HG03521 (cell line): ENCODE measurements around the gene ARL14.
"Not testable (repeated sequence)": the region's sequence is repeated elsewhere in the genome, so short reads cannot be mapped to it uniquely, and the experiment has no call there.

ENCODE experiments used
- ATAC-seq: cut with Tn5 transposase; IDR thresholded peaks from one replicate; pipeline ENCODE4 v1.9.1; 2021; ENCODE audit warnings: mild to moderate bottlenecking, moderate library complexity; ENCODE audit not compliant: unreplicated experiment

Gene ARL14

DNA sequence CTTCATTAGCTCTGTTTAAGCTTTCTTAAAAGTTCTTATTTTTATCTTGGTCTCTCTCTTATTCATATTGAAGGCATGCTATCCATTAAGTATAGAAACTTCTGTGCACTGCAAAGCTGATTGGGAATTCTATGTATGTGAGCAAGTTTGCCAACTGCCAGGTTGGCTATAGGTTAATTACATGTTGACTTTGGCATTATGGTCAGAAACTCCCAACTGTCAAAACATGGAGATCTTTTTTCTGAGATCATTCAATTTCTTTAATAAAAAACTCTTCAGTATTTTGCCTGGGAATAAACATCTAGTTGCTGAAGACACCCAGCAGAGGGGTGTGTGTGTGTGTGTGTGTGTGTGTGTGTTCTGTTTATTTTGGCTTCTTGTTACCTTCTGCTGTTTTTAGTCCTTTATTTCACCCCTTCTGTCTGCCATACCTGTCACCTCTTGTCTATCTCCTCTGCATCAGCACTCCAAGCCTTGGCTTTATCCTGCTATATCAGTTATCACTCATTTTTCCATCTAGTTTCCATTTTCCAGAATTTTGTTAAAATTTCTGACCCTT lies 1.3 kb upstream of the ARL14 start:
- no peak for ATAC-seq

DNA sequence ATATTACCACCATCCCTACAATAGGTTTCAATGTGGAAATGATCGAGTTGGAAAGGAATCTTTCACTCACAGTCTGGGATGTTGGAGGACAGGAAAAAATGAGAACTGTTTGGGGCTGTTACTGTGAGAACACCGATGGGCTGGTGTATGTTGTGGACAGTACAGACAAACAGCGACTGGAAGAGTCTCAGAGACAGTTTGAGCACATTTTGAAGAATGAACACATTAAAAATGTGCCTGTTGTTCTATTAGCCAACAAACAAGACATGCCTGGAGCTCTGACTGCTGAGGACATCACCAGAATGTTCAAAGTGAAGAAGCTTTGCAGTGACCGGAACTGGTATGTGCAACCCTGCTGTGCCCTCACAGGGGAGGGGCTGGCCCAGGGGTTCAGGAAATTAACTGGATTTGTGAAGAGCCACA lies 510 bp downstream of the ARL14 start:
- ATAC-seq, result no peak

DNA sequence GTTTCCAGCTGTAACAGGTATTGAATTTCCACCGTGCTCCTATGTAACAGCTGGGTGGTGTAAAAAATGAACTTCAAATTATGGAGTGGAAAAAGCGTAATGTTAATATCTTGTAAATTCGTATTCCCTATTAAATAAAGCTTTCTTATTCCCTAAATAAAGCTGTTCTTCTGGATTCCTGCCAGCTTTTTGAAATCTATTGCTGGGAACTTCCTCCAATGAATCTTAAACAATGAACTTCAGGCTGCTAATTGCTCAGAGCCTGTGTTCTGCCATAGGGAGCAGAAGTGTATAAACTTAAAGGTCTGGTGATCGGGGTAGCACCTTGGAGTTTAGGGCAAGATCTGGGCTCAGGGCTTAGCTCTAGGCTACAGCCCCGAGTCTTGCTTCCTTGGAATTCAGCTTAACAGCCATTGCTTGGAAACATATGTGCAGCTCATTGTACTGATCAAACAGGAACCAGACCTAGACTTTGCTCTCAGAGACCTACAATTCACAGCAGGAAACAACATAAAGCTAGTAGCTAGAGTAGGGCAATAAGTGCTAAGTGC lies 1.4 kb downstream of the ARL14 start:
- ATAC-seq, result no peak

DNA sequence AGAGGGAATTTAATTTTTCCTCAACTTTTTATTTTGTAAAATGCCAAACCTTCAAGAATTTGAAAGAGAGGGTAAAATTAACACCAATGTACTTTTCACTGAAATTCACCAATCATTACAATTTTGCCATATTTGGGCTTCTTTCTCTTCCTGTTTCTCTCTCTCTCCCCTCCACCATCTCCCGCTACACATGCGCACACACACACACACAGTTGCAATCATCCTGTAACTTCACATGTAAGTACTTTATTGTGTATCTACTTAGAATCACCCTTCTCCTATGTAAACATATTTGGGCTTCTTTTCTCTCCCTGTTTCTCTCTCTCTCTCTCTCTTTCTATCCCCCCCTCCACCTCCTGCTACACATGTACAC lies 7.4 kb downstream of the ARL14 start:
- no peak for ATAC-seq

DNA sequence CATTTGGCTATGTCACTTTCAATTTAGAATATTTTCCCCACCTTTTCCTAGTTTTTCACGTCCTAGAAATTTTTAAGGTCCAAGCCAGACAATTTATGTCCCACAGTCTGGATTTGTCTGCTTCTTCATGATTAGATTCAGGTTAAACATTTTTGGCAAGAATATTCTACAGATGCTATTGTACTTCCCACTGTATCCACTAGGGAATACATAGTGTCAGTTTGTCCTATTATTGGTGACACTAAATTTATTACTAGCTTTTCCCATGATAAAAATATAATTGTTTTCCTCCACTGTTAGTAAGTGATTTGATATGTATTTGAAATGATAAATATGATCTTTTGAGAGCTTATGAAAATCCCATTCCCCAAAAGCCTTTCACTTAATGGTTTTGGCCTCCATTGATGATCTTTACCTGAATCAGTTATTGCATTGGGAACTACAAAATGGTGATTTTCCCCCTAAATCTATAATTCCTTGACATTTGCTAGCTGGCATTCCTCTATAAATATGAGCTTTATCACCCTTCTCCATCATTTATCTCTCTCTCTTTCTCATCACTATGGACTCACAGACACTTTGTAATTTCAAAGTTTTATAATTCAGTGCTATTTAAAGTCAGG lies 8.3 kb downstream of the ARL14 start:
- ATAC-seq, result no peak

DNA sequence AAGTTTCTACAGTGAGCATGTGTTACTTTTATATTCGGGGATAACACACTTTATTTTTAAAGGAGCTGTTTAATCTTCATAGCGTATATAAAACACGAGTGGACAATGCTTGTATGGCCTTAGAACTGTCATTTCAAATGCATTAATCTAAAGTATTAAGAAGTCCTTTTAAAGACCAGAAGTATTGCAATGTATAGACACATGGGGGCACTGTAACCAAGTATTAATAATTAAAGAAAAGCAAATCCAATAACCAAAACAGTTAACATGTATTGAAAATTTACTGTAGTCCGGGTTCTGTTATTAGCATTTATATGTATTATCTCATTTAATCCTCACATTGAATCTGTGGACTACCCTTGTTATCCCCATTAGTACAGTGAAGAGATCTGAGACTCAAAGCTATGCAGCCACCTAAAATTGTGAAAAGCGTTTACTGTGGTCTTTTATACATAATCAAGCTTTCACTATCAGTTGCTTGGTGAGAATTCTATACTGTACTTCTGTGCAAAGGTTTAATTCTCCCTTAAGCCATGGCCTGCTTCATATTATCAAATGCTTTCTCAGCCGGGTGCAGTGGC lies 10.1 kb downstream of the ARL14 start:
- ATAC-seq, result no peak

DNA sequence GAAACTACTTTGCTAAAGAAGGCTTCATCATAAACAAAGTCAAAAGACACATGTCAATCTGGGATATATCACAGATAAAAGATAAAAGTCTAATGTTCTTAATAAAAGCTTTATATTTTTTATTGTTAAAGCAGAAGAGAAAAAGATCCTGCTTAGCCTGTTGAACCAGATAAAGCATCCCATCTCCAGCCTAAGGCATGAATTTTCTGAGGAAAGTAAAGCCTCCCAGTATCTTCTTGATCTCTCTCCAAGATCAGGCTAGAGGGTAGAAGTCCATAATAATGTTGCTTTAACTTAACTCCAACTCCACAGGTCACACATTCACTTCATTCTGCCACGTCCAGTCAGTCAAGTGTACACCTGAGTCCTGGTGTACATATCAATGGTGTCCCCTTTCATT lies 14.2 kb downstream of the ARL14 start:
- no peak for ATAC-seq

DNA sequence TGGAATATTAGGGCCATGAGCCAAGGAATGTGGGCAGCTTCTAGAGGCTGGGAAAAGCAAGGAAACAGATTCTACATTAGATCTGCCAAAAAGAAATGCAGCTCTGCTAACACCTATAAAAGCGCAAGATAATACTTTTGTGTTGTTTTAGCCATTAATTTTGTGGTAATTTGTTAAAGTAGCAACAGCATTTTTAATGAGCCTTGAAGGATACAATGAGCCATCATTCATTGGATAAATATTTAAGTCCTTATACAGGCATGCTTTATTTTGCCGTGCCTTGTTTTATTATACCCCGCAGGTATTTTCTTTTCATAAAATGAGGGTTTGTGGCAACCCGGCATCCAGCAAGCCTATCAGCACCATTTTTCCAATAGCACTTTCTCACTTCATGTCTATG lies 15.0 kb downstream of the ARL14 start:
- no peak for ATAC-seq

DNA sequence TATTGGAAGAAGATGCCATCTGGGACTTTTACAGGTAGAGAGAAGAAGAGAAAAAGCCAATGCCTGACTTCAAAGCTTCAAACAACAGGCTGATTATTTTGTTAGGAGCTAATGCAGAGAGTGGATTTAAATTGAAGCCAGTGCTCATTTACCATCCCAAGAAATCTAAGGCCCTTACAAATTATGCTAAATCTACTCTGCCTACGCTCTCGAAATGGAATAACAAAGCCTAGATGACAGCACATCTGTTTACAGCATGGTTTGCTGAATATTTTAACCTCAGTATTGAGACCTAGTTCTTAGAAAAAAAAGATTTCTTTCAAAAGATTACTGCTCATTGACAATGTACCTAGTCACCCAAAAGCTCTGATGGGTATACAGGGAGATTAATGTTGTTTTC lies 16.2 kb downstream of the ARL14 start:
- no peak for ATAC-seq

DNA sequence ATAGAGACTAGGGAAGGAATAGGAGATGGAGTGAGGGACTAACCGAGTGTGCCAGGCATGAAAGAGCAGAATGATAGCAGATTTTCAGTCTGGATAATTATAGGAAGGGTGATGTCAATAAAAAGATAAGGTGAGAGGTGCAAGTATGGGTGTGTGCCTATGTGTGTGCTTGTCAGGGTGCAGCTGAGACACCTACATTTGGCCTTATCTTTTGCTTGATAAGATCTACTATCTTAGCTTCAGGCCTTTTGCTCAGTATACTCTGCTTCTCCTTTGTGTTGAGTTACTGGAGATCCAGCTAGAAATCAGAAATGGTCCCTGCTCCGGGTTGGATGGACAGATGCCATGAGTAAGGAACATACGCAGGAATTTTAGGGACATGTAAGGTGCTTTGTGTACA lies 17.4 kb downstream of the ARL14 start:
- no peak for ATAC-seq

DNA sequence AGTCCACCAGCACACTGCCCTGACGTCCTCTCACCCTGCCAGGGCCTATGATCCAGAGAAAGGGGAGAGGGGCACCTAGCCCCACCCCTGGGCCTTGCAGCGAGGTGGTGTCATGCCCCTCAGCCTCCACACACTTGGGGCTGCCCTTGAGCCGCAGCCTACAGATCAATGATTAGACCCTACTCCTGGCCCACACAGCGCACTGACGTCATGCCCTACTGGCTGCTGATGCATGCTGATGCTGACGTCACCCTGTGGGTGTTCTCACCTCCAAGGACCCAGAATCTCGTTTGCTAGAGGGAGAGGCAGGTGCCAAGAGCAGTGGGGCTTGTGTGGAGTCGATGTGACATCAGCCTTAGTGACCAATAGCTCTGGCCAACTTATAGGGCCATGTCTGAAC lies 18.0 kb downstream of the ARL14 start:
- ATAC-seq, result no peak

DNA sequence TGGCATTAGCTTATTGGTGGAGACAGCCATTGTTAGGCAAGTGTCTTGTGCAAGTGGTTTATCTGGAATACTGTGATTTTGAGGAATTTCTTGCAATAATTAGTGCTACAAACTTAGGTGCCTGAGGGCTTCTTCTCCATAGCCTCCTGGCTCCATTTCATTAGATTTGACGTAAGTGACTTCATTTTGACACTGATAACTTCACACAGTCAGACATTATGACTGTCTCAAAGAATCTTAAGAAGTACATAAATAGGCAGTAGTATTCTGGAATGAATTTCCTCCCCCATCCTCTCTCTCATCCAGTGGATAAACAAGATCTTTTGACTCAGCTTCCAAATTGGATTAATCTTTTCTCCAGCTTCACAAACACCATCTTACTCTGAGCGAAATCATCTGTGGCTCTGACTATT lies 19.0 kb downstream of the ARL14 start:
- no peak for ATAC-seq

DNA sequence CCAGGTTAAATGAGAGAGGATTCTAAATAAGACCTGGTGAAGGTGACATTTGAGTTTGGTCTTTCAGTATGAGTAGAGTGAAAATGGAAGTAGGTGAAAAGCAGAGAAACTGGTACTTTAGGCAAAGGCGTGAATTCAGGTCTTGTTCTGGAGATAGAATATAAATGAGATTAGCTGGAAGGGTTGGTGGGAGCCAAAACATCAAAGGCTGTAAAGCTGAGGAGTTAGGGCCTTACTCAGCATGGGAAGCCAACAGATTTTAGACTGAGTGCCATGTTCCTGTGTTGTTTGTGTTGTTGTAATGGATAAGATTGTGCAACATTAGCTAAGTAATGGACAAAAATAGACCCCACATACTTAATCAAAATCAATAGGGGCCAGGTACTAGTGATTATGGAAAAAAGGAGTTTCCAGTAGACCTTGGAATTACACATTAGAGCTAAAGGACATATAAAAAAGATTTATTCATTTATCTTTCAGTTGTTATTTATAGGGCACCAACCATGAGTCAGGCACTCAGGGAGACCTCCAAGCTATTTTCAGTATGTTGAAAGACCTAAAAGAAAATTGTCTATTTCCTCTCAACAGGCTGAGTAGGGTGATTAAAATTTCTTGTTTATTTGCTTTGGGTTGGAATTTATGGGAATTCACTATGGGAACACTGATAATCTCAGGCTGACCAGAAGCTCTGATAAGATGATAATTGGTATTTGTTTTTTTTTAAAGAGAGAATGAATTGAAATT lies 20.8 kb downstream of the ARL14 start:
- ATAC-seq, result no peak

DNA sequence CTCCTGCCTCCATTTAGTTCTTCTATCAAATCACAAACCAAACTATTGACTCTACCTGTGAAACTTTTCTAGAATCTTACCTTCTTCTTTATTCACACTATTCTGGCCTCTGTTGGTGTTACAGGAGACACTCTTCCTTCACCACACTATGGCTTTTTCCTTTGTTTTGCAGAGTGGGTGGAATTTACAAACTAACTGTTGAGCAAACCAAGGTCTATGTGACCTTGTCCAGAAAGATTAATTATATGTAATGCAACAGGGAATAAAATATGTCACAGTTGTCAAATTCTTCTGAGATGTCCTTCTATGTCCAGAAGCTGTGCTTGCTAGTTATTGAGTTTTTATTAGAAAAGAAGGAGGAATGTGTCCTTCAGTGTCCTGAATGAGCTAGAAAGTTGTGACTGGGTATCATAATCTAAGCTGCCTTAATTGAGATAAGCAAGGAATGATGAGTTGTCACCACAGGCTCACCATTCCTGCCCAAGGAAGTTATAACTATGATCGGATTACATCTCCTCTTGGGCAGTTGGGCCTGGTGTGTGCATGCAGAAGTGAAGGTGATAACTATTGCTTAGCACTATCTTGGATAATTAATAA lies 21.7 kb downstream of the ARL14 start:
- no peak for ATAC-seq

DNA sequence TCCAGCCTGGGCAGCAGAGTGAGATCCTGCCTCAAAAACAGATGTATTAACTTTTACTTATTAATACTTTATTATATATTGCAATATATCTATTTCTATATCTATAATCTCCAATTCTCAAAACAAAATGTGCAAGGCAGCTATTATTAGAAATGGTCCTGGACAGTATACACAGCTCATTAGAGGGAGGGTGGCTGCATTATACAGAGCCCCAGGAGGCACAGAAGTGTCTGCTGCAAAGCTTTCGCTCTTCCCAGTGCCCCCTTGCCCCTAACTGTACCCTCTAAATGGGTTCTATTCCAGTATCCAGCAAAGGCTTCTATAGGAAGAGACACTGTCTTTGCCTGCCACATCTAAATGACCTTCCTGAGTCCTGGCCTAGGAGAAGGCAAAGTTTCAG lies 24.5 kb downstream of the ARL14 start:
- no peak for ATAC-seq

DNA sequence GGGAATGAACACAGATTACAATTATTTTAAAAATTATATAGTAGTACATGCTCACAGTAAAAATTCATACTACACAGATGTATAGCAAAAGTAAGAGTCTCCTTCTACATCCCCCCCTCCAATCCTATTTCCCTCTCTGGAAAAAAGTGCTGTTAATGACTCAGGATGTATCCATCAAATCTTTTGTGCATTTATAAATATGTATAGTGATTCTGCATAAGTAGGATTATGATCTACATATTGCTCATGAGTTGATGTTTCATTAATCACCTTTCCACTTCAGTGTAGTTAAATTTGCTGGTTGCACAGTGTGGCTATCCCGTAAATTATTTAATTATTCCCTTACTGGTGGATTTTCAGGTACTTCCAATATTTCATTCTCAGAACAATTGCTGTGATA lies 25.3 kb downstream of the ARL14 start:
- ATAC-seq, result no peak

DNA sequence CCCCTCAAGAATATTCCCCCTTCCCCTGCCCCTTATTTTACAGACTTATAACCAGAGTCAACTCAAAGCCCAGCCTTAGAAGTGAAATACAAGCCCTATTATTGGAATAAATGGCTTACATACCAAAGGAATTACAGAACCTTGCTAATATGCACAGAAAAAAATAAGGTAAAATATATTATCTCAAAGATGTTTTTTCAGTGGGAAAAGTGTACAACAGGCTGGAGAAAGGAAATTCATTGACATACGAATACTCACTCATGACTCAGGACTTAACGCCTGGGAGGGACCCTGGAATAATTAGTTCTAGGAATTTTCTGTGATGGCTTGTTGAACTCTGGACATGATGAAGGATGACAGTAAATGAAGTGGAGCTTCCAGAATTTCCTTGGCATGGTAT lies 27.0 kb downstream of the ARL14 start:
- ATAC-seq, result no peak

DNA sequence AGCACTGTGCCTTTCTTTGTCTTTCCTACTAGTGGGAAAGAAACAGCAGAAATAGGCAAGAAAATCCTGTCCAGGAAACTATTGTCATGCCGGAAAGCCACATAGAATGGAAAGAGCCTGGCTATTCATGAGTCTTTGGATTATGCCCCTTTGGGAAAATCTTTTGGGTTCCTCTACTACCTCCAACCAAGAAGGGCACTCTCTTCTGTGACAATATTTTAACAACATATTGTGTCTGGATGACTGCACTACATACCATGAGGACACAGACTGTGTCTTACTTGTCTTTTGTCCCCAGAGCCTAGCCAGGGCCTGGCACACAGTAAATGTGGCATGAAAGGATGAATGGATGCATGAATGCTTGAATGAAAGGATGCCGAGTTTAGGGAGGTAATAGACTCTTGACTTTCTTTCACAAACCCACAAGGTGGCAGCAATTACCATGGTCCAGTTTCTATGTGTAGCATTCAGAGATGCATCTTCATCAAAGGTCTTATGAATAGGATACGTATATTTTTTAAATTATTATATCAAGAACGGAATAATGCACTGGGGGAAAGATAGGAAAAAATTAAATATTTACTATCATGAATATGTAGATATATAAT lies 30.3 kb downstream of the ARL14 start:
- no peak for ATAC-seq

DNA sequence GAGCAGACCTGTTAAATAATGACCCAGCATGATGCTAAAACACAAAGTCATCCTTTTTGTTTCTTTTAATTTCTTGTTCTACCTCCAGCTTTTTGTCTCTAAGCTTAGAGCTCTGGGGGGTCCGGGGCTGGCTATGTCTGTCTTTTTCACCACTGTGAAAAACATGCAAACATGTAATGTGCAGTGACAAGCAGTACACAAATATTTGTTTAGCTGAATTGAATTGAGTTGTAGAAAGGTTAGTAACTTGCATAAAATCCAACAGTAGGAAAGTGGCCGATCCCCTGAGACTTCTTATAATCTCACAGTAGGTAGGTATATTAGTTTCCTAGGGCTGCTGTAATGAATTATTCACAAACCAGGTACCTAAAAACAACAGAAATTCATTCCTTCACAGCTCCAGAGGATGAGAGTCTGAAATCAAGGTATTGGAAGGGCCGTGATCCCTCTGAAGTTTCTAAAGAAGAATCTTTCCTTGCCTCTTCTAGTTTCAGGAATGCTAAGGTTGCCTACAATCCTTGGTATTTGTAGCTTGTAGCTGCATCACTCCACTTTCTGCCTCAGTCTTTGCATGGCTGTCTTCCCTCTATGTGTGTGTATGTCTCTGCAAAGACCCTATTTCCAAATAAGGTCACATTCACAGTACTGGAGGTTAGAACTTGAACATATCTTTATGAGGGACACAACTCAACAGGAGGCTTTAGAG lies 32.7 kb downstream of the ARL14 start:
- ATAC-seq, result no peak

DNA sequence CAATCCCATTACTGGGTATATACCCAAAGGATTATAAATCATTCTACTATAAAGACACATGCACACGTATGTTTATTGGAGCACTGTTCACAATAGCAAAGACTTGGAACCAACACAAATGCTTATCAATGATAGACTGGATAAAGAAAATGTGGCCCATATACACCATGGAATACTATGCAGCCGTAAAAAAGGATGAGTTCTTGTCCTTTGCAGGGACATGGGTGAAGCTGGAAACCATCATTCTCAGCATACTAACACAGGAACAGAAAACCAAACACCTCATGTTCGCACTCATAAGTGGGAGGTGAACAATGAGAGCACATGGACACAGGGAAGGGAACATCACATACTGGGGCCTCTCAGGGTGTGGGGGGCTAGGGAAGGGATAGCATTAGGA lies 36.2 kb downstream of the ARL14 start:
- ATAC-seq, result not testable (repeated sequence)

DNA sequence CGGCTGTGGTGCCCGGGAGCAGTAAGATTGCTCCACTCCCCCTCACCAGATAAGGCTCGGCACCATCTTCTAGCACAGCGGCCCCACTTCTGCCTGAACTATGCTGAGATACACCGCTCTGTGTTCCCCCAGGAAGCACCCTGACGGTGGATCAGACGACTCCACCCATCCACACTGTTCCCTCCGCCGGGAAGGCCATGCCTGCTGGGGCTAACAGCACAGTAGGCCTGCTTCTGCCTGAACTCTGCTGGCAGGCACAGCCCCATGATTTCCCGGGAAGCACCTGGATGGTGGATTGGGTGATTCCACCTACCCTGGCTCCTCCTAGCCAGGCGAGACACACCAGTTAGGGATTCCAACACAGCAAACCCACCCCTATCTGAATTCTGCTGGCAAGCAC lies 42.8 kb downstream of the ARL14 start:
- ATAC-seq, result no peak
